GM19467 (cell line): ENCODE data around the gene ANKIB1.
"Not testable (repeated sequence)": the region's sequence is repeated elsewhere in the genome, so short reads cannot be mapped to it uniquely, and the experiment has no call there.

Experiments used
- ATAC-seq: cut with Tn5 transposase; IDR thresholded peaks from one replicate; pipeline ENCODE4 v1.9.1; 2021; ENCODE audit warnings: mild to moderate bottlenecking, moderate library complexity; ENCODE audit not compliant: unreplicated experiment

ANKIB1 gene

DNA sequence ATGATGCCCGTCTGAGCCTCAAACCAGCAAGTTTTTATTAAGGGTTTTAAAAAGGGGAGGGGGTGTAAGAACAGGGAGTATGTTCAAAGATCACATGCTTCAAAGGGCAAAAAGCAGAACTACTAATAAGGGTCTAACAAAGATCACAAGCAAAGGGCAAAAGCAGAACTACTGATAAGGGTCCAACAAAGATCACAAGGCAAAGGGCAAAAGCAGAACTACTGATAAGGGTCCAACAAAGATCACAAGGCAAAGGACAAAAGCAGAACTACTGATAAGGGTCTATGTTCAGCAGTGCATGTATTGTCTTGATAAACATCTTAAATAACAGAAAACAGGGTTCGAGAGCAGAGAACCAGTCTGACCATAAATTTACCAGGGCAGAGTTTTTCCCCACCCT lies 196.9 kb downstream of the ANKIB1 start:
- not testable (repeated sequence) for ATAC-seq

DNA sequence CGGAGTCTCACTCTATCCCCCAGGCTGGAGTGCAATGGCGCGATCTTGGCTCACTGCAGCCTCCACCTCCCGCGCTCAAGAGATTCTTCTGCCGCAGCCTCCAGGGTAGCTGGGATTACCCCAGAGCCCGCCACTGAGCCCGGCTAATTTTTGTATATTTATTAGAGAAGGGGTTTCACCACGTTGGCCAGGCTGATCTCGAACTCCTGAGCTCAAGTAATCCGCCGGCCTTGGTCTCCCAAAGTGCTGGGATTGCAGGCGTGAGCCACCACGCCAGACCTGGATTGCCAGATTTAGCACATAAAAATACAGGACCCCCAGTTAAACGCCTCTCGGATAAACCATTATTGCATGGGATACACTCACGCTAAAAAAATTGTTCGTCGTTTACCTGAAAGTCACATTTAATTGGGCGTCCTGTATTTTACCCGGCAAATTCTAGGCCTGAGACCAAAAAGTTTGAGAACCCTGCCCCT lies 201.1 kb downstream of the ANKIB1 start:
- ATAC-seq, result no peak

DNA sequence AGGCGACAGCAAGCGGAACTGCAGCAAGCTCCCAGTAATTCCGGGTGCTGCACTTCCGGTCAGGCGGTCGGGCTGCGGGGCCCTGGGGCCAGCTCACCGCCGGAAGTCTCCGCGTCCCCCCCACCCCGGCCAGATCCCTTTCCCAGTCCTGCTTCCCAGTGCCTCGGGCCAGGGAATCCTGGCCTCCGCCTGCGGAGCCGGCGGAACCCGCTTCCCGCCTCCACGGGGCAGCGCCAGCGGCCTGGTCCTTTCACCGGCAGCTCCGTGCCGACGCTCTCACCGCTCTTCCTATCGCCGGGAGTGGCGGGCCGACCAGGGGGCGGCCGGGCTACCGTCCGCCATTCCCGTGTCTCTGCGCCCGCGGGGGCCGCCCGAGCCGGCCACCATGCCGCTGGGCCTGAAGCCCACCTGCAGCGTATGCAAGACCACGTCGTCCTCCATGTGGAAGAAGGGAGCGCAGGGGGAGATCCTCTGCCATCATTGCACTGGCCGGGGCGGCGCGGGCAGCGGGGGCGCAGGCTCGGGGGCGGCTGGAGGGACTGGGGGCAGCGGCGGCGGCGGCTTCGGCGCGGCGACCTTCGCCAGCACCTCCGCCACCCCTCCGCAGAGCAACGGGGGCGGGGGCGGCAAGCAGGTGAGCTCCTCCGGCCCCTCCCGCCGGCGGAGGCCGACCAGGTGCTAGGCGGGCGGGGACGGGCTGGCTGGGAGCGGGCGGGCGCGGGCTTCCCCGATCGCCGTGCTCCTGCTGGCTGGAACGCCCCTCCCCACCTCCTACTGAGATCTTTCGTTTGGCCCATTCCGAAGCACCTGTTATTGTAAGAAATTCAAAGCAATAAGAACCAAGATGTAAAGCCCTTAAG lies 201.8 kb downstream of the ANKIB1 start, which contains the start of gene GATAD1:
Gene GATAD1 (plus strand): TSS at position 138 of the 860 bp plus-strand sequence. CDS start 248 bp downstream, at position 386.
- peak; percentile 91 for ATAC-seq

DNA sequence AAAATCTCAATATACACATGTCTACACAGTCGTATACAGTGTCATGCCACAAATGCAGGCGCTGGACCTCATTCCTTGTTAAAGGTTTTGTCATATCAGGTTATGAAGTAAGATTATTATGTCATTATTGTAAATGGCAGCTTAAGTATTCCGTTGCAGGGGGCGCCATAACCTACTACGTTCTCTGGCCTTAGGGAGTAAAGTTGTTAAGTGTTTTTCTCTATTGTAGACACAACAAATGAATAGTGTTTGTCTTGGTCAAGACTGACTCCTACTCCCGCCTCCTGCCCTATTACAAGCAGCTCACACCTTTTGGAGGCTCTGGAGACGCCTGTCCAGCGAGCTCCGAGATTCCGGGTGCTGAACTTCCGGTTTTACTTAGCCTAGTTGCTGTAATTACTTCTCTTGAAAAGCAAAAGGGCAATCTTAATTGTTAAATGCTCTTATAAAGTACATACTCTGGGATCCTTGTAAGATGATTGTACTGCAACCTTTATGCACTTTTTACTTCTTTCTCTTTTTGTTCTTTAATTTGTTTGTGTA lies 202.5 kb downstream of the ANKIB1 start:
- ATAC-seq, result peak; percentile 37
